Hepatocyte (in vitro differentiated cells): ENCODE data around the gene GPHN. TPM values are rescaled to one million over a fixed set of nuclear protein-coding genes. Genes with fewer than 3 reads are reported as not detected.

ENCODE experiments used
- DNase-seq: peaks from one replicate; pipeline ENCODE4 v3.0.0-alpha.2; 2016; ENCODE audit warnings: low spot score
- H2AFZ ChIP-seq: fragments of 200-600 bp; sonication (generic); 2 replicates; pipeline ENCODE4 v1.6.0; 2016; ENCODE audit warnings: antibody characterized with exemption, mild to moderate bottlenecking
- H3K27ac ChIP-seq: fragments of 200-600 bp; sonication (generic); 2 replicates; pipeline ENCODE4 v1.5.1; 2016; ENCODE audit warnings: mild to moderate bottlenecking
- H3K27me3 ChIP-seq: fragments of 200-600 bp; sonication (generic); 2 replicates; pipeline ENCODE4 v1.6.1; 2016
- H3K36me3 ChIP-seq: fragments of 200-600 bp; sonication (generic); replicated peaks from 2 replicates; pipeline ENCODE4 v1.5.1; 2016; ENCODE audit warnings: low read depth; ENCODE audit not compliant: insufficient read depth
- H3K4me1 ChIP-seq: fragments of 200-600 bp; sonication (generic); 2 replicates; pipeline ENCODE4 v1.5.1; 2016; ENCODE audit warnings: mild to moderate bottlenecking, moderate library complexity; ENCODE audit not compliant: insufficient read depth
- H3K4me2 ChIP-seq: fragments of 200-600 bp; sonication (generic); 2 replicates; pipeline ENCODE4 v1.6.0; 2016
- H3K4me3 ChIP-seq: fragments of 200-600 bp; sonication (generic); 2 replicates; pipeline ENCODE4 v1.5.1; 2016; ENCODE audit warnings: mild to moderate bottlenecking
- H3K79me2 ChIP-seq: fragments of 200-600 bp; sonication (generic); 2 replicates; pipeline ENCODE4 v1.6.0; 2017; ENCODE audit warnings: mild to moderate bottlenecking
- H3K9me2 ChIP-seq: fragments of 200-600 bp; sonication (generic); replicated peaks from 2 replicates; pipeline ENCODE4 v1.6.0; 2017; ENCODE audit warnings: mild to moderate bottlenecking; ENCODE audit not compliant: insufficient read depth
- H3K9me3 ChIP-seq: fragments of 200-600 bp; sonication (generic); 2 replicates; pipeline ENCODE4 v1.5.1; 2016; ENCODE audit warnings: low read depth, mild to moderate bottlenecking
- H4K20me1 ChIP-seq: fragments of 200-600 bp; sonication (generic); 2 replicates; pipeline ENCODE4 v1.6.0; 2016; ENCODE audit warnings: mild to moderate bottlenecking; ENCODE audit not compliant: insufficient read depth, poor library complexity, severe bottlenecking
- CTCF ChIP-seq: fragments of 200-600 bp; sonication (generic); IDR thresholded peaks from 2 replicates; pipeline ENCODE4 v1.5.1; 2016; ENCODE audit warnings: antibody characterized with exemption, mild to moderate bottlenecking; ENCODE audit not compliant: poor library complexity
- EZH2 ChIP-seq: fragments of 200-600 bp; sonication (generic); IDR thresholded peaks from 2 replicates; pipeline ENCODE4 v1.6.1; 2016; ENCODE audit warnings: antibody characterized with exemption, mild to moderate bottlenecking, borderline replicate concordance
- EZH2phosphoT487 ChIP-seq: fragments of 200-600 bp; sonication (generic); IDR thresholded peaks from one replicate; pipeline ENCODE4 v1.6.1; 2018; ENCODE audit warnings: antibody characterized with exemption, mild to moderate bottlenecking, low read depth, moderate library complexity; ENCODE audit not compliant: unreplicated experiment, severe bottlenecking
- WGBS: methylation state at CpG from one replicate; pipeline ENCODE4 v1.1.6; 2016; ENCODE audit warnings: low lambda C conversion rate; ENCODE audit errors: missing lambda C conversion rate; 5-methylcytosine and 5-hydroxymethylcytosine counted together
- polyA plus RNA-seq: library from polyadenylated mRNA; unstranded; fragments of >200 nt; fragmentation: Nextera tagmentation; extraction: Ambion mirVana; gene quantifications from 2 replicates; pipeline ENCODE4 v1.2.1, GENCODE V29; 2016
- total RNA-seq: library from RNA; depleted of rRNA; stranded (reverse); fragments of >200 nt; gene quantifications from 2 replicates; pipeline ENCODE4 v1.2.3, GENCODE V29; 2014

GPHN gene
- total and polyA plus RNA-seq, 2 experiments from 2014 or later: 9.3 to 10.7 TPM

GRCh38 chr14:67045440-67045839 lies 537.5 kb downstream of the GPHN start:
- Histone ChIP-seq H2AFZ (no peak overlapping the region), H3K9me2 (no peaks in the 10 kb centered on the region), H4K20me1 (no peaks in the 10 kb centered on the region), H3K79me2 (no peaks in the 10 kb centered on the region), H3K4me3 (no peak overlapping the region), H3K9me3 (peaks cover 3% of the 10 kb centered on the region), H3K4me1 (no peaks in the 10 kb centered on the region), H3K27me3 (no peaks in the 10 kb centered on the region), H3K27ac (no peak overlapping the region), H3K4me2 (no peak overlapping the region), H3K36me3 (no peaks in the 10 kb centered on the region)
- DNase-seq: no peak
- TF ChIP-seq EZH2: no peak
- TF ChIP-seq EZH2phosphoT487: no peak
- TF ChIP-seq CTCF: no peak

GRCh38 chr14:67050896-67051295 lies 542.9 kb downstream of the GPHN start:
- TF ChIP-seq EZH2: no peak
- no peak for TF ChIP-seq EZH2phosphoT487

GRCh38 chr14:67056684-67057083 lies 548.7 kb downstream of the GPHN start:
- H2AFZ ChIP-seq: no peak overlapping the region
- no peaks in the 10 kb centered on the region for H3K9me2 ChIP-seq
- DNase-seq: no peak
- H3K4me3 ChIP-seq: no peak overlapping the region
- no peaks in the 10 kb centered on the region for H3K36me3 ChIP-seq
- TF ChIP-seq EZH2phosphoT487 (no peak), EZH2 (no peak), CTCF (no peak)
- H3K9me3 ChIP-seq: peaks cover 6% of the 10 kb centered on the region
- H3K27ac ChIP-seq: no peak overlapping the region
- no peaks in the 10 kb centered on the region for H3K27me3 ChIP-seq
- no peak overlapping the region for H3K4me2 ChIP-seq
- H4K20me1 ChIP-seq: no peaks in the 10 kb centered on the region
- WGBS: 92% methylated on average over 2 of the region's 21 CpGs
- no peaks in the 10 kb centered on the region for H3K4me1 ChIP-seq
- H3K79me2 ChIP-seq: no peaks in the 10 kb centered on the region

More at GRCh38 chr14:67050896-67051295, 542.9 kb downstream of the GPHN start:
- Histone ChIP-seq H3K4me3 (no peak overlapping the region), H3K9me3 (peaks cover 6% of the 10 kb centered on the region), H2AFZ (no peak overlapping the region), H3K79me2 (no peaks in the 10 kb centered on the region), H3K36me3 (no peaks in the 10 kb centered on the region), H3K27ac (no peak overlapping the region), H3K27me3 (no peaks in the 10 kb centered on the region), H4K20me1 (no peaks in the 10 kb centered on the region), H3K9me2 (no peaks in the 10 kb centered on the region), H3K4me2 (no peak overlapping the region), H3K4me1 (no peaks in the 10 kb centered on the region)
- WGBS: 98% methylated on average over 5 of the region's 5 CpGs
- DNase-seq: no peak

GRCh38 chr14:67059596-67059995 lies 551.6 kb downstream of the GPHN start:
- Histone ChIP-seq H4K20me1 (no peaks in the 10 kb centered on the region), H3K36me3 (no peaks in the 10 kb centered on the region), H3K4me1 (no peaks in the 10 kb centered on the region), H3K4me2 (no peak overlapping the region), H3K4me3 (no peak overlapping the region), H3K9me3 (no peaks in the 10 kb centered on the region), H3K9me2 (no peaks in the 10 kb centered on the region), H3K79me2 (no peaks in the 10 kb centered on the region), H2AFZ (no peak overlapping the region), H3K27me3 (no peaks in the 10 kb centered on the region), H3K27ac (no peak overlapping the region)
- WGBS: 58% methylated on average over 3 of the region's 3 CpGs
- TF ChIP-seq EZH2: no peak
- no peak for TF ChIP-seq EZH2phosphoT487
- no peak for TF ChIP-seq CTCF
- DNase-seq: no peak
